Amygdala (tissue), 56 donors: ENCODE data around the gene EMC6.
A peak's percentile ranks its signal among the peaks of the same experiment; 100 is the strongest.
"Not testable (repeated sequence)": the region's sequence is repeated elsewhere in the genome, so short reads cannot be mapped to it uniquely, and the experiment has no call there.

Experiments used
- DNase-seq, 56 donors: peaks; one replicate each; lab custom pipeline; 2025; lab: John Stamatoyannopoulos, UW

Gene EMC6

DNA sequence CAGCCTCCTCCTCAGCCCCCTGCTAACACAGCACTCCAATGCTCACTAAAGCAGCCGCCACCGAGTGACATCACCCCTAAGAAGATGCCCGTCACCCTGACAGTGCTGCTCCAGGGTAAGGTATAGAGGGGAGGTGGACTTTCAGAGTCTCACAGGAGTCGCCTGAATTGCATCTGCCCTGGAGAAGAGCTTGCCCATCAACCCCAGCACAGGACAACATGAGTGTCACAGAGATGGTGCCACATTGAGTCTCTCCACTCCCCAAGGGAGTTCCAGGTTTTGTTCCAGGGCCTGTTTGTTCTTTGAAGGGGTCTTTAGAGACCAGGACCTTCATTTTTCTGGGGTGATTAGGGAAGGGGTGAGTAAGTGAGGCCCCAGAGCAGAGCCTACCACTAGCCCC, 29.5 kb downstream of the EMC6 start:
- DNase-seq: no peak

DNA sequence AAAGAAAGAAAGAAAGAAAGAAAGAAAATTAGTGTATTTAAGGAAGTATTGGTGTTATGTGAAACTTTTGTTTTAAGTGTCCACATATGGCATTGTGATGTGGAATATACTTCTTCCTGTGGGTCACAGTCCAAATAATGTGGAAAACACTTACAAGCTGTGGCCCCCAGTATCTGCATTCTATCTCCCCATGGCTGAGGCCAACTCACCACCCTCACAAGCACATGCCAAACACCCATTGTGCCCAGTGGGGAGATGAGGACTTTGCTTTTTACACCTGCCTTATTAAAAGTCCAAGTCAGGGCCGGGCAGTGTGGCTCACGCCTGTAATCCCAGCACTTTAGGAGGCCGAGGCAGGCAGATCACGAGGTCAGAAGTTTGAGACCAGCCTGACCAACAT, 31.3 kb downstream of the EMC6 start:
- DNase-seq: no peak

DNA sequence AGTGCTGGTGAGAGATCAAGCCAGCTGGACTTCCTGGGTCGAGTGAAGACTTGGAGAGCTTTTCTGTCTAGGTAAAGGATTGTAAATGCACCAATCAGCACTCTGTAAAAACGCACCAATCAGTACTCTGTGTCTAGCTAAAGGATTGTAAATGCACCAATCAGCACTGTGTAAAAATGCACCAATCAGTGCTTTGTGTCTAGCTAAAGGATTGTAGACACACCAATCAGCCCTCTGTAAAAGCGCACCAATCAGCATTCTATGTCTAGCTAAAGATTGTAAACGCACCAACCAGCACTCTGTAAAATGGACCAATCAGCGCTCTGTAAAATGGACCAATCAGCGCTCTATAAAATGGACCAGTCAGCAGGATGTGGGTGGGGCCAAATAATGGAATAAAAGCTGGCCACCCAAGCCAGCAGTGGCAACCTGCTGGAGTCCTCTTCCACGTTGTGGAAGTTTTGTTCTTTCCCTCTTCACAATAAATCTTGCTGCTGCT, 33.5 kb downstream of the EMC6 start:
- DNase-seq: not testable (repeated sequence)

DNA sequence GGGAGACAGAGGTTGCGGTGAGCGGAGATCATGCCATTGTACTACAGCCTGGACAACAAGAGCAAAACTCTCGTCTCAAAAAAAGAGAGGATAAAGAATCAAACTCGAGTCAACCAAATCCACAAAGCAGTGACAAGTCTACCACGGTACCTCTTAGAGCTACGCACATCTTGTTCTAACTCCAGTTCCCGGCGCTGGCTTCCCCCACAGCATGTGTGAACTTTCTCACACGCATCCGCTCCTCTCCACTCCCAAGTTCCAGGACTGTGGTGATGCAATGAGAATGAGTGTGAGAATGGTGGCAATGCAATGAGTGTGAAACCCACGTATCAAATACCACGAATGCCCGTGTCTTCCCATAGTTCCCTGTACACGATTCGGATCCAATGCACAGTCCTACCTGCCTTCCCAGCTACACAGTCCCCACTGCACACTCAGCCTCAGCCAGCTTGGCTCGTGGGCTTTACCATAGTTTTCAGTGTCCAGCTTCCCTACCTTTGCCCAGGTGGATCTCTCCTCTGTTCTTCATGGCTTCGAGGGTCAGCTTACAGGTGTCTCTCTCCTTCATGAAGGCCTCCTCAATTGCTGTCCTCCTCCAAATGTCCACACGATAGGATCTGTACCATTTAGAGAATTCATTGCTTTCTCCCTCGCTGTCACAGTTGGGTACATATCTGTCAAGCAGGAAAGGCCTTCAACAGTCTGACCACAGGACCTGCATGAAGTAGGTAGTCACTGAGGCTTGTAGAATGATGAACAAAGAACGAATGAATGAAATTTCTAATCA, 36.5 kb downstream of the EMC6 start:
- no peak for DNase-seq

DNA sequence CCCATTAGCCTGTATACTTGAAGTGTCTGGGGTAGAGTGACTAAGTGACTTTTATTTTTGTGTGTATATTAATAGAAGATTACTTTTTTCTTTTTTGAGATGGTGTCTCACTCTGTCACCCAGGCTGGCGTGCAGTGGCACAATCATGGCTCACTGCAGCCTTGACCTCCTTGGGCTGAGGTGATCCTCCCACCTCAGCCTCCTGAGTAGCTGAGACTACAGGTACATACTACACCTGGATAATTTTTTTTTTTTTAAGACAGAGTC, 37.0 kb downstream of the EMC6 start:
- DNase-seq: not testable (repeated sequence)

DNA sequence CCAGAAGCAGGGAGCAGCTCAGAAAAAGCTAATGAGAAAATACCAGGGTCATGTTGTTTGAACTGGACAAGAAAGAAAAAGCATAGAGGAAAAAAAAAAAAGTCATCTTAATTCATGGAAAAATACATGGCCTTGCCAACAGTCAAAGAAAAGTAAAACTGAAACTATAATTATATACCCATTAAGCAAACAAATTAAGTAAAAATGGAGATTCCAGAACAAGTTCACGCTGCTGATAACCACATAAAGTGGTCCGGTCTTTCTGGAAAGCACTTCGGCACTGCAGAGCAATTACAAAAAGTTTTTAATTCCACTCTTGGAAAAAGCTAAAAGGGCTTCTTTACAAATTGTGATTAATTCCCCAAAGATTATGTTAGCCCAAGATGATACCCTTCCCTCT, 39.8 kb downstream of the EMC6 start:
- DNase-seq: no peak

DNA sequence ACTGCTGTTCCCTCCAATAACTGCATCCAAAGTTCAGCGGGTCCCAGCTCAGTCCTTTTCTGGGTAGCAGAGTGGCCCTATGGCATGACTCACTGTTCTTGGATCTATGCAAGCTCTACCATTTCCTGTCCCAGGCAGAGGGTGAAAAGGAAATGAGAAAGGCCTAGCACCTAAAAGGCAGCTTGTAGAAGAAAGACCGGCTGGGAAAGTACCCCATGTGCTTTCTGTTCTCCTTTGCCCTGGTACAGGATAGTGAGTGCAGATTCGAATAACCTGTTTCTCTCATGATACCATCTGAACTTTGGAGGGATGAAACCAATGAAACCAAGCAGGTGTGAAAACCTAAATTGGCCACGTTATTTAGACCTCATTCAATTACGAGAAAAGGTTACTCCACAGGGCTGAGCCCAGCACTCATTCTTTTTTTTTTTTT, 42.4 kb downstream of the EMC6 start:
- peak in 2 of 56 donors; percentile 16 to 22 for DNase-seq

DNA sequence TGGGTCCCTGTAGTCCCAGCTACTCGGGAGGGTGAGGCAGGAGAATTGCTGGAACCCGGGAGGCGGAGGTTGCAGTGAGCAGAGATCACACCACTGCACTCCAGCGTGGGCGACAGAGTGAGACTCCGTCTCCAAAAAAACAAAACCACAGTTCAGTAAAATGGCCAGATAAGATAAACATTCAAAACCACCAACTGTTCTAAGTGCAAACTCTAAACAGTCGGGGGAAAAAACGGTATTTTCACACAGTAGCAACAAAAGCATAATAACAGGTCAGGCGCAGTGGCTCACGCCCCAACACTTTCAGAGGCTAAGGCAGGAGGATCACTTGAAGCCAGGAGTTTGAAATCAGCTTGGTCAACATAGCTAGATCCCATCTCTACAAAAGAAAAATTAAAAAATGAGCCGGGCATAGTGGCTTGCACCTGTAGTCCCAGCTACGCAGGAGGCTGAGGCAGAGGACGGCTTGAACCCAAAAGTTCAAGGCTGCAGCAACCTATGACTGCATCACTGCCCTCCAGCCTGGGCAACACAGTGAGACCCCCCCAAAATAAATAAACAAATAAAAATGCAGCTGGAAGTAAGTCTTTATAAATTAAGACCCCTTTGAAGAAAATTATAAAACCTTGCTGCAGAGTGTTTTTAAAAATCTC, 44.3 kb downstream of the EMC6 start:
- no peak for DNase-seq

DNA sequence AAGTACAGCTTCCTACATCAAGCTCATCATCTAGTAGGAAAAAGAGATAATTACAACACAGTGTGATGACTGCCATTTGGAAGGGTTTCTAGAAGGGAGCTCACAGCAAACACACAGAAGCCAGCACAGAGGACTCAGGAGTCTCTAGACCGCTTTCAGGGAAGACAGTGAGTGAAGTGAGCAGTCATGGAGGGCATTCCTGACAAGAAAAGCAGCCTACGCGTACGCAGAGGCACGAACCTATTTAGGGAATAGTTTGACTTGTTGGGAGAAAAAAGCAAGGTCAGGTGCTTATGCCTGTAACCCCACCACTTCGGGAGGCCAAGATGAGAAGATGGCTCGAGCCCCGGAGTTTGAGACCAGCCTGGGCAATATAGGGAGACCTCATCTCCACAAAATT, 46.7 kb downstream of the EMC6 start:
- DNase-seq: no peak

DNA sequence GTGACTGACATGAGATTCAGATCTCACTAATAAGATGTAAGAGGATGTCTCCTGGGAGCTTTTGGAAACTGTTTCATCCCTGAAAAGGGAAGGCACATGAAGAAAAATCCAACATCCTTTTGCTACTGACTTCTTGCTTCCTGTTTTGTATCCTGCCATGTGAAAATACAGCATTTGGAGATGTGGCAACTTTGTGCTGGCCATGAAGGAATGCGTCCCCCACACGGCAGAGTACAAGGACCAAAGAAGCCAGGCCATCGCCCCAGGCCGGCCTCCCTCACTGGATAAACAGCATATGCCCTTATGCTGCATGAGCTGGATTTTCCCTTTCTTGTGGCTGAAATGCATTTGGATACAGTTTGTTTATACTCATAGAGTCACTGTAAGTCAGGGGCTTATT, 49.6 kb downstream of the EMC6 start:
- no peak for DNase-seq

DNA sequence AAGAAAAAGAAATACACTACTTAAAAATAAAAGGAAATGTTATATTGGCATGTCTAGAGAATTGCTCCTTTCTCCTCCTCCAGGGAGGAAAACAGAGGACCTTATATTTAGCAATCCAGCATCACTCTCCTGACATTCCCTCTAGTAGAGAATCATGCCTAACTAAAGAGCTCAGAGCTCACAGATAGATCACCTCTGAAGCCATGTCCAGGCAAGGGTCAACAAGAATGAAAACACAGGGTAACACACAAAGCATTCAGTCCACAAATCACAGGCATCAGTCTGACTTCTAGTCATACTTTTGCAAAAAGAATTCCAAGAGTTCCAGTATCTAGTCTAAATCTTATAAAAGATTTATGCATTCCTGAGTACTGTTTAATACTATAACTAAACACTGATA, 50.7 kb downstream of the EMC6 start:
- no peak for DNase-seq
